CD14-positive monocyte (primary cell): ENCODE results near the gene CDK5RAP2. TPM values are rescaled to one million over a fixed set of nuclear protein-coding genes. Genes with fewer than 3 reads are reported as not detected.
"Not testable (repeated sequence)": the region's sequence is repeated elsewhere in the genome, so short reads cannot be mapped to it uniquely, and the experiment has no call there.

ENCODE experiments used
- DNase-seq, 3 donors: peaks; one replicate each; pipeline ENCODE4 v3.0.0-alpha.2; 2011 to 2022
- H2AFZ ChIP-seq: 2 replicates; pipeline ENCODE4 v1.6.0; 2012; ENCODE audit warnings: mild to moderate bottlenecking, low read depth, low read length, inconsistent platforms; ENCODE audit not compliant: insufficient read depth, poor library complexity, severe bottlenecking
- H3K27ac ChIP-seq, 2 donors: 1 replicate in 1 of 2; 2 replicates in 1 of 2; pipeline ENCODE4 v1.5.1; 2012 to 2013; ENCODE audit warnings: low read length in 2 of 2, control low read depth in 1 of 2, inconsistent platforms in 1 of 2, low read depth in 1 of 2, mild to moderate bottlenecking in 1 of 2
- H3K27me3 ChIP-seq, 2 donors: one replicate each; pipeline versions ENCODE4 v1.6.0 to v1.6.1; 2011 to 2013; ENCODE audit warnings: low read length in 2 of 2; ENCODE audit not compliant: control insufficient read depth in 2 of 2, insufficient read depth in 2 of 2
- H3K36me3 ChIP-seq, 2 donors: replicated peaks in 1 of 2; 1 replicate in 1 of 2; 2 replicates in 1 of 2; pipeline versions ENCODE4 v1.5.1 to v1.6.1; 2012 to 2013; ENCODE audit warnings: low read length in 2 of 2, control low read depth in 1 of 2, inconsistent platforms in 1 of 2, mild to moderate bottlenecking in 1 of 2; ENCODE audit not compliant: insufficient read depth in 2 of 2, control insufficient read depth in 1 of 2
- H3K4me1 ChIP-seq, 2 donors: 1 replicate in 1 of 2; 2 replicates in 1 of 2; pipeline versions ENCODE4 v1.5.1 to v1.6.1; 2012 to 2013; ENCODE audit warnings: low read length in 2 of 2, control low read depth in 1 of 2, inconsistent platforms in 1 of 2, mild to moderate bottlenecking in 1 of 2, moderate library complexity in 1 of 2; ENCODE audit not compliant: insufficient read depth in 2 of 2, control insufficient read depth in 1 of 2
- H3K4me2 ChIP-seq: replicated peaks from 2 replicates; pipeline ENCODE3; 2012; ENCODE audit warnings: low read length, moderate library complexity, mild to moderate bottlenecking; ENCODE audit not compliant: poor library complexity, severe bottlenecking; ENCODE audit errors: extremely low read depth
- H3K4me3 ChIP-seq, 3 experiments: fragments of 200-600 bp in 1 of 3; sonication (generic) in 1 of 3; replicated peaks in 1 of 3; 1 replicate in 2 of 3; 2 replicates in 1 of 3; pipeline ENCODE4 v1.5.1; 2011 to 2013; ENCODE audit warnings: low read length in 3 of 3, mild to moderate bottlenecking in 3 of 3, control low read depth in 2 of 3, low read depth in 2 of 3, inconsistent platforms in 1 of 3, moderate library complexity in 1 of 3
- H3K79me2 ChIP-seq: 2 replicates; pipeline ENCODE4 v1.6.0; 2012; ENCODE audit warnings: mild to moderate bottlenecking, control low read depth, inconsistent platforms, low read length, moderate library complexity; ENCODE audit not compliant: insufficient read depth
- H3K9ac ChIP-seq: 2 replicates; pipeline ENCODE4 v1.6.0; 2017; ENCODE audit warnings: low read length, mild to moderate bottlenecking; ENCODE audit not compliant: insufficient read depth, poor library complexity, severe bottlenecking
- H3K9me3 ChIP-seq, 2 donors: replicated peaks in 1 of 2; 1 replicate in 1 of 2; 2 replicates in 1 of 2; pipeline versions ENCODE4 v1.5.1 to v1.6.1; 2012 to 2013; ENCODE audit warnings: low read length in 2 of 2, control low read depth in 1 of 2; ENCODE audit not compliant: control insufficient read depth in 1 of 2, insufficient read depth in 1 of 2
- H4K20me1 ChIP-seq: 2 replicates; pipeline ENCODE4 v1.6.0; 2012; ENCODE audit warnings: mild to moderate bottlenecking, low read length, control low read depth, moderate library complexity; ENCODE audit not compliant: insufficient read depth
- H3K27ac Mint-ChIP-seq, 7 donors: one replicate each; pipeline ENCODE4 v1.8.0; 2020; ENCODE audit warnings: mild to moderate bottlenecking in 7 of 7, mixed read lengths in 7 of 7, moderate library complexity in 6 of 7, inconsistent platforms in 2 of 7
- H3K27me3 Mint-ChIP-seq, 3 donors: one replicate each; pipeline ENCODE4 v1.8.0; 2021 to 2022; ENCODE audit warnings: low read depth in 3 of 3, mild to moderate bottlenecking in 3 of 3, mixed read lengths in 3 of 3, moderate library complexity in 3 of 3, inconsistent platforms in 1 of 3
- H3K36me3 Mint-ChIP-seq, 2 donors: one replicate each; pipeline ENCODE4 v1.8.0; 2020; ENCODE audit warnings: mixed read lengths in 2 of 2, inconsistent platforms in 1 of 2, mild to moderate bottlenecking in 1 of 2
- H3K4me1 Mint-ChIP-seq: one replicate; pipeline ENCODE4 v1.8.0; 2020; ENCODE audit warnings: mild to moderate bottlenecking, mixed read lengths
- H3K4me3 Mint-ChIP-seq, 2 donors: one replicate each; pipeline ENCODE4 v1.8.0; 2020; ENCODE audit warnings: mild to moderate bottlenecking in 2 of 2, mixed read lengths in 2 of 2, moderate library complexity in 1 of 2
- H3K9me3 Mint-ChIP-seq, 7 donors: one replicate each; pipeline ENCODE4 v1.8.0; 2020 to 2022; ENCODE audit warnings: mixed read lengths in 7 of 7, mild to moderate bottlenecking in 6 of 7, moderate library complexity in 6 of 7, inconsistent platforms in 2 of 7
- CTCF ChIP-seq: fragments of 200-600 bp; IDR thresholded peaks from one replicate; pipeline ENCODE4 v1.8.0; 2022; ENCODE audit warnings: antibody characterized with exemption, mild to moderate bottlenecking
- WGBS: methylation state at CpG from one replicate; pipeline ENCODE4 v1.1.5; 2013; ENCODE audit warnings: missing lambda C conversion rate; ENCODE audit not compliant: insufficient coverage; 5-methylcytosine and 5-hydroxymethylcytosine counted together
- intact Hi-C, 2 donors: fragments of 100-400 bp; cut with micrococcal nuclease; formaldehyde crosslinking; loops; one replicate each; pipeline versions ENCODE4 v1.15.0 to v1.15.1; 2023
- polyA plus RNA-seq, 3 donors: library from polyadenylated mRNA; depleted of rRNA in 1 of 3; unstranded in 2 of 3; stranded (reverse) in 1 of 3; fragments of 300-500 nt in 2 of 3; fragments of >200 nt in 1 of 3; fragmentation: Illumina TruSeq in 2 of 3; gene quantifications; 1 replicate in 2 of 3; 2 replicates in 1 of 3; pipeline ENCODE4 v1.2.3, GENCODE V29; 2012 to 2021

The CDK5RAP2 gene
- polyA plus RNA-seq, 3 donors, result 2.0 to 13.7 (median 6.1) TPM

DNA sequence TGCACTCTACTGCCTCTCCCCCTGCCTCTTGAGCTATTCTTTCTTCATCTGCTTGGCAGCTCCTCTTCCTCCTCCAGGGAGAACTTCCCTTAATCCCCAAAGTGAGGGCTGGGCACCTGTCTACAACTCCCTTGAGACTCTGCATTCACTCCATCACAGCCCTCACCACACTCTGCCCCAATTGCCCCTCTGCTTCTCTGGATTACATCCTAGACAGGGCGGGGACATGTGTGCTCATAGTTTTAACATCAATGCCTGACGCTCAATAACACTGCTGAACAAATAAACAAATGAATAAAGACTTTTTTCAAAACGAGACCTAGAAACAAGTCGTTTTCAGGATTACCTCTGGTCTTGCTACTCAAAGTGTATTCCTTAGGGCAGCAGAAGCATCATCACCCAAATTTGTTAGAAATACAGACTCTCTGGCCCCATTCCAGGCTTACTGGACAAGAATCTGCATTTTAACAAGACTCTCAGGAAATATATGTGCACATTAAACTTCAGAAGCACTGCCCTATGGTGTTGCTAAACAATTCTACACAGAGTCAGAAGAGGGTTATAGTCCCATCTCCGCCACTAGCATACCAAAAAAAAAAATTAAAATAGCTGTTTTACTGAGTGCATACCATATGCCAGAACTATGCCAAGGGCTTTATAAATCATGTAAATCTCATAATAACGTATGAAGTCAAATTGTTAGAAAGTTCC lies 115.6 kb downstream of the CDK5RAP2 start:
- H3K27ac ChIP-seq, result no peak overlapping the region
- H3K4me1 ChIP-seq, result no peaks in the 10 kb centered on the region
- no peak overlapping the region for H3K4me2 ChIP-seq
- H3K36me3 ChIP-seq, result peaks cover 16 to 83% of the 10 kb centered on the region in 2 donors
- Mint-ChIP-seq H3K27ac (peak overlapping the region in 4 of 7 donors; percentile 3 to 44 (median 28)), H3K9me3 (no peaks in the 10 kb centered on the region), H3K36me3 (peaks cover 69 to 74% of the 10 kb centered on the region in 2 donors), H3K4me3 (no peak overlapping the region), H3K4me1 (peaks cover 15% of the 10 kb centered on the region), H3K27me3 (peaks cover 0 to 2% (median 0%) of the 10 kb centered on the region in 3 donors)
- no peaks in the 10 kb centered on the region for H3K27me3 ChIP-seq
- no peak for TF ChIP-seq CTCF
- intact Hi-C loops, result loop anchor here in 1 of 2 donors (10.0 kb wide), 1 partner anchor 500 kb away; no protein-coding TSS in a partner anchor
- H2AFZ ChIP-seq, result no peak overlapping the region
- H3K79me2 ChIP-seq, result no peaks in the 10 kb centered on the region
- H4K20me1 ChIP-seq, result no peaks in the 10 kb centered on the region
- no peaks in the 10 kb centered on the region for H3K9me3 ChIP-seq
- no peak for DNase-seq
- 94% methylated on average over 5 of the region's 6 CpGs for WGBS
- no peak overlapping the region for H3K4me3 ChIP-seq
- no peak overlapping the region for H3K9ac ChIP-seq

- H3K36me3 Mint-ChIP-seq, result peaks cover 64 to 76% of the 10 kb centered on the region in 2 donors
- H3K27ac Mint-ChIP-seq, result peak overlapping the region in 4 of 7 donors; percentile 2 to 44 (median 20)
- Histone ChIP-seq H3K9ac (no peak overlapping the region), H3K27me3 (no peaks in the 10 kb centered on the region), H3K4me1 (no peaks in the 10 kb centered on the region), H2AFZ (no peak overlapping the region), H3K27ac (no peak overlapping the region), H3K9me3 (no peaks in the 10 kb centered on the region), H3K36me3 (peaks cover 20 to 83% of the 10 kb centered on the region in 2 donors), H3K4me2 (no peak overlapping the region), H4K20me1 (no peaks in the 10 kb centered on the region), H3K4me3 (no peak overlapping the region), H3K79me2 (no peaks in the 10 kb centered on the region)
- no peak overlapping the region for H3K4me3 Mint-ChIP-seq
- intact Hi-C loops, result loop anchor here in 1 of 2 donors (10.0 kb wide), 1 partner anchor 499 kb away; no protein-coding TSS in a partner anchor
- H3K9me3 Mint-ChIP-seq, result no peaks in the 10 kb centered on the region
- no peak for TF ChIP-seq CTCF
- H3K4me1 Mint-ChIP-seq, result peaks cover 15% of the 10 kb centered on the region
- 23% methylated on average over 2 of the region's 4 CpGs for WGBS
- DNase-seq, result no peak
- peaks cover 0 to 2% (median 0%) of the 10 kb centered on the region in 3 donors for H3K27me3 Mint-ChIP-seq
Measured at GRCh38 chr9:120463765-120464164, 116.2 kb downstream of the CDK5RAP2 start.

GRCh38 chr9:120461677-120462076 lies 118.3 kb downstream of the CDK5RAP2 start:
- WGBS, result 97% methylated on average over 5 of the region's 9 CpGs
- not testable (repeated sequence) for H3K27me3 Mint-ChIP-seq

More at GRCh38 chr9:120461677-120462076, 118.3 kb downstream of the CDK5RAP2 start:
- not testable (repeated sequence) for H2AFZ ChIP-seq, H3K9me3 ChIP-seq, H3K4me2 ChIP-seq, H3K9me3 Mint-ChIP-seq, H3K79me2 ChIP-seq, H3K4me3 ChIP-seq, DNase-seq, H3K4me3 Mint-ChIP-seq, H3K9ac ChIP-seq, H3K27ac ChIP-seq, H3K4me1 ChIP-seq, H3K27me3 ChIP-seq, H4K20me1 ChIP-seq
- Mint-ChIP-seq H3K4me1 (peaks cover 15% of the 10 kb centered on the region), H3K27ac (peak overlapping the region in 1 of 7 donors; percentile 14), H3K36me3 (peaks cover 72 to 79% of the 10 kb centered on the region in 2 donors)
- peaks cover 33 to 84% of the 10 kb centered on the region in 2 donors for H3K36me3 ChIP-seq
- intact Hi-C loops, result loop anchor here in 1 of 2 donors (10.0 kb wide), 1 partner anchor 497 kb away; no protein-coding TSS in a partner anchor
